Panc1 (cell line): ENCODE results near the gene PPP1R12A.

Experiments used
- POLR2AphosphoS5 ChIP-seq: IDR thresholded peaks from 2 replicates; pipeline ENCODE4 v1.6.1; 2012; ENCODE audit warnings: mild to moderate bottlenecking, low read depth, low read length, moderate library complexity
- SIN3A ChIP-seq: IDR thresholded peaks from 2 replicates; pipeline ENCODE4 v1.6.1; 2012; ENCODE audit warnings: low read depth, mild to moderate bottlenecking, low read length, moderate library complexity, borderline replicate concordance; ENCODE audit not compliant: insufficient read depth
- TCF7L2 ChIP-seq: IDR thresholded peaks from 2 replicates; pipeline ENCODE4 v1.6.1; 2011; ENCODE audit warnings: mild to moderate bottlenecking, low read depth, low read length, inconsistent platforms
- TF ChIP-seq, protein P1 (sequence below): fragments of 450-650 bp; IDR thresholded peaks from 2 replicates; pipeline ENCODE4 v1.5.1; 2017; ENCODE audit warnings: mild to moderate bottlenecking
- TF ChIP-seq, protein P2 (sequence below), 2 experiments: IDR thresholded peaks; 2 replicates each; pipeline ENCODE4 v1.6.1; 2011 to 2012; ENCODE audit warnings: low read depth in 2 of 2, control low read depth in 1 of 2, low read length in 1 of 2, mild to moderate bottlenecking in 1 of 2, moderate library complexity in 1 of 2; ENCODE audit not compliant: insufficient read depth in 1 of 2

GRCh38 chr12:79873201-79873600 is 61.7 kb downstream of the PPP1R12A start:
- TF ChIP-seq, protein P1, sequence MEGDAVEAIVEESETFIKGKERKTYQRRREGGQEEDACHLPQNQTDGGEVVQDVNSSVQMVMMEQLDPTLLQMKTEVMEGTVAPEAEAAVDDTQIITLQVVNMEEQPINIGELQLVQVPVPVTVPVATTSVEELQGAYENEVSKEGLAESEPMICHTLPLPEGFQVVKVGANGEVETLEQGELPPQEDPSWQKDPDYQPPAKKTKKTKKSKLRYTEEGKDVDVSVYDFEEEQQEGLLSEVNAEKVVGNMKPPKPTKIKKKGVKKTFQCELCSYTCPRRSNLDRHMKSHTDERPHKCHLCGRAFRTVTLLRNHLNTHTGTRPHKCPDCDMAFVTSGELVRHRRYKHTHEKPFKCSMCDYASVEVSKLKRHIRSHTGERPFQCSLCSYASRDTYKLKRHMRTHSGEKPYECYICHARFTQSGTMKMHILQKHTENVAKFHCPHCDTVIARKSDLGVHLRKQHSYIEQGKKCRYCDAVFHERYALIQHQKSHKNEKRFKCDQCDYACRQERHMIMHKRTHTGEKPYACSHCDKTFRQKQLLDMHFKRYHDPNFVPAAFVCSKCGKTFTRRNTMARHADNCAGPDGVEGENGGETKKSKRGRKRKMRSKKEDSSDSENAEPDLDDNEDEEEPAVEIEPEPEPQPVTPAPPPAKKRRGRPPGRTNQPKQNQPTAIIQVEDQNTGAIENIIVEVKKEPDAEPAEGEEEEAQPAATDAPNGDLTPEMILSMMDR = no peak
- TF ChIP-seq, protein P2, sequence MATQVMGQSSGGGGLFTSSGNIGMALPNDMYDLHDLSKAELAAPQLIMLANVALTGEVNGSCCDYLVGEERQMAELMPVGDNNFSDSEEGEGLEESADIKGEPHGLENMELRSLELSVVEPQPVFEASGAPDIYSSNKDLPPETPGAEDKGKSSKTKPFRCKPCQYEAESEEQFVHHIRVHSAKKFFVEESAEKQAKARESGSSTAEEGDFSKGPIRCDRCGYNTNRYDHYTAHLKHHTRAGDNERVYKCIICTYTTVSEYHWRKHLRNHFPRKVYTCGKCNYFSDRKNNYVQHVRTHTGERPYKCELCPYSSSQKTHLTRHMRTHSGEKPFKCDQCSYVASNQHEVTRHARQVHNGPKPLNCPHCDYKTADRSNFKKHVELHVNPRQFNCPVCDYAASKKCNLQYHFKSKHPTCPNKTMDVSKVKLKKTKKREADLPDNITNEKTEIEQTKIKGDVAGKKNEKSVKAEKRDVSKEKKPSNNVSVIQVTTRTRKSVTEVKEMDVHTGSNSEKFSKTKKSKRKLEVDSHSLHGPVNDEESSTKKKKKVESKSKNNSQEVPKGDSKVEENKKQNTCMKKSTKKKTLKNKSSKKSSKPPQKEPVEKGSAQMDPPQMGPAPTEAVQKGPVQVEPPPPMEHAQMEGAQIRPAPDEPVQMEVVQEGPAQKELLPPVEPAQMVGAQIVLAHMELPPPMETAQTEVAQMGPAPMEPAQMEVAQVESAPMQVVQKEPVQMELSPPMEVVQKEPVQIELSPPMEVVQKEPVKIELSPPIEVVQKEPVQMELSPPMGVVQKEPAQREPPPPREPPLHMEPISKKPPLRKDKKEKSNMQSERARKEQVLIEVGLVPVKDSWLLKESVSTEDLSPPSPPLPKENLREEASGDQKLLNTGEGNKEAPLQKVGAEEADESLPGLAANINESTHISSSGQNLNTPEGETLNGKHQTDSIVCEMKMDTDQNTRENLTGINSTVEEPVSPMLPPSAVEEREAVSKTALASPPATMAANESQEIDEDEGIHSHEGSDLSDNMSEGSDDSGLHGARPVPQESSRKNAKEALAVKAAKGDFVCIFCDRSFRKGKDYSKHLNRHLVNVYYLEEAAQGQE (IDR thresholded peaks at IDR 0.05; ENCODE audit: insufficient read depth in 1 of 2, low read depth in 2 of 2, low read length in 1 of 2) = no peak
- TF ChIP-seq SIN3A = no peak
- no peak for TF ChIP-seq TCF7L2
- no peak for TF ChIP-seq POLR2AphosphoS5
